Hematopoietic multipotent progenitor cell (in vitro differentiated cells): ENCODE data around the gene HAUS8. TPM values are rescaled to one million over a fixed set of nuclear protein-coding genes. Genes with fewer than 3 reads are reported as not detected.

Experiments used
- DNase-seq, 3 donors: peaks; one replicate each; pipeline ENCODE4 v3.0.0-alpha.2; 2011 to 2015; ENCODE audit warnings: low read depth in 2 of 3, low spot score in 2 of 3
- total RNA-seq: library from RNA; depleted of rRNA; stranded (reverse); fragments of >200 nt; gene quantifications from one replicate; pipeline ENCODE4 v1.2.3, GENCODE V29; 2012

The HAUS8 gene
- total RNA-seq, 1 donor = 1.6 TPM

GRCh38 chr19:17076543-17076991 lies 1.3 kb upstream of the HAUS8 start:
- no peak for DNase-seq

DNA sequence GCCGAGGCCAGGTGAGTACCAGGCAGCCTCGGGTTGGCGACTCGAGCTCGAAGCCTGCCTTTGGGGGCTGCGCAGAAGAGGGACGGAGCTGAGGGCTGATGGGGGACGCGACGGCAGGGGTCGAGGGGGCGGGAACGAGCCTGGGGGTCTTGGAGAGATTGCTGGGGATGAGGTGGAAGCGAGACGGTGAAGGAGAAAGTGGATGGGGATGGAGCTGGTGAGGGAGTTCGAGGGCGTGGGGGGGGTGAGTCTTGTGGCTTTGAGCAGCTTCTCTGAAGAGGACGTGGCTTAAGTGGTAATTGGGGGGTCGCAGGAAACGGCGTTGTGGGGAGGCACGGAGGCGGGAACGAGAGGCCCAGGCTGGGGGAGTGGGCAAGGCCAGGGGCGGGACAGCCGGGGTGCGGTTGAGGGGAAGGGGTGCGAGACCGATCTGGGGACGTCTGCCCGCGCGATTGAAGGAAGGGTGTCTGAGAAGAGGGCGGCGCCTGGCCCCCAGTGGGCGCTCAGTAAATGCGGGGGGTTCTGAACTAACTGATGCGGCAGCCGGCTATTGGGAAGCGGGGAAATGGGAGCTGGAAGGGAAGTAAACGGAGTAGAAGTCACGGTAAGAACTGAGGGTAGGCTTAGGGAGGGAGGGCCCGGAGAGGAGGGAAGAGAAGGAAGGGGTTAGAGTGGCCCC lies 751 bp upstream of the HAUS8 start:
- DNase-seq = peak in 2 of 3 donors; percentile 29 to 71

DNA sequence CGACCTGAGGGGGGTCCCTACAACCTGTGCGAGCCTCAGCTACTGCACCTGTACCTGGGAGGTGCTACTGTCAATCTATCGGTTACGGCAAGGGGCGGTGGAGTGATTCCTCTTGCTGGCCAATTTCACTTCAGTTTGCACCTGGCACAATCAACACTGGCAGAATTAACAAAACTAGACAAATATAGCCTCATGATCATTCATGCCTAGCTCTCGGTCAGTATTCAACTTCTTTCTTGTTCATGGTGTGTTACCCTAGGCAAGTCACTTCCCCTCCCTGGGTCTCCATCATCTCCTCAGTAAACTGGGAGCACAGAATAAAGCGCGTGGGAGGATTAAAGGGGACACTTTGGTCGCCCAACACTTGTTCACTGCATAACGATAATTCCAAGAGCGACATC lies 618 bp downstream of the HAUS8 start:
- DNase-seq = no peak

DNA sequence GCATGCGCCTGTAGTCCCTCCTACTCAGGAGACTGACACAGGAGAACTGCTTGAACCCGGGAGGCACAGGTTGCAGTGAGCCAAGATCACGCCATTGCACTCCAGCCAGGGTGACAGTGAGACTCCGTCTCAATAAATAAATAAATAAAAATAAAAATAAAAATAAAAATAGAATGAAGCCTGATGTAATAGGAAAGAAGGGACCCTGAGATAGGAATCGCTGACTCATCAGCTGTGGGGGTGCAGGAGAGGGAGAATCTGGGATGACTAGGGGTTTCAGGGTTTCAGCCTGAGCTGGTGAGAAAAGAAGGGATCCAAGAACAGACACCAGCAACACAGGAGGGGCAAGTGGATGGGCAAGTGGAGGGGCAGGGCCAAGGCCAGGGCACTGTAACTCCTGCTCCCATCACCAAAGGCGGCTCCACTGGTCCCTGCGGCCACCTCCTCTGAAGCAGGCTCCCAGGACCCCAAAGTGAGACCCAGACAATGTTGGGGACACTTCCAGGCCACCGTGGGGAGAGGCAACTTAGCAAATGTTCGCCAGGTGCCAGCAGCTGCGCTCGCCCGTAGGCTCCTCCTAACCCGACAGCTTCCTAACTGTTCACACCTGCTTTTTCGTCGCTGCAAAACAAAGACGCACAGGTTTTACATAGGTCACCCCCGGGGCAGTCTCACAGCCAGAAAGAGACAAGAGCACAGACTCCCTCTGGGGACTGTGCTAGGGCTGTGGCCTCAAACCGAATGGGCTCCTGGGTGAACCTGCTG lies 1.2 kb downstream of the HAUS8 start:
- DNase-seq = no peak

DNA sequence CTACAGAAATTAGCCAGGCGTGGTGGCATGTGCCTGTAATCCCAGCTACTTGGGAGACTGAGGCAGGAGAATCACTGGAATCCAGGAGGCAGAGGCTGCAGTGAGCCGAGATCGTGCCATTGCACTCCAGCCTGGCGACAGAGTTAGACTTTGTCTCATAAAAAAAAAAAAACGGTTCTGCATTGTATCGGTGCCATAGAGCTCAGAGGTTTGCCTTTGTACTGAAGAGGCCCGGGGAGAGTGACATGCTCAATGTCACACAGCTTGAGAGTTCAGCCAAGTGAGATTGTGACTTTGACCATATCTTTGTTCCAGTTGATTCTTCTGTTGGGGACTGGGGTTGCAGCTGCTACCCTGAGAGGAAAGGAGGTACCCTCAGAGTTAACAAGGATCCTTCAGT lies 4.3 kb downstream of the HAUS8 start:
- no peak for DNase-seq

DNA sequence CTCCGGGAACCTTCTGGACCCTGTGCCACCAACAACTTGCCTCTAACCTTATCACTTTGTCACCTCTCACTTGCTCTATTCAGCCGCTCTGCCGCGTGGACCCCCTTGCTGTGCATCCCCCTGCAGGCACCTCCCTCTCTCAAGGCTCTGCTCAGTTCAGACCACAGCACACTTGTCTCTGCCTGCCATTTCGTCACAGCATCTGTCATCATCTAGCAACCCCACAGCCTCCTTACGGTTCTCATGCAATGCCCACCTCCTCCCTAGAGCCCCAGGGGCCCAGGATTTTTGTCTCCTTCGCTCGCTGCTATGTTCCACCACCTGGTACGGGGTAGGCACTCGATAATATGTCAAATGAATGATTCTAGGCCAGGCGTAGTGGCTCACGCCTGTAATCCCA lies 4.8 kb downstream of the HAUS8 start:
- DNase-seq = no peak

GRCh38 chr19:17069193-17069592 lies 6.1 kb downstream of the HAUS8 start:
- DNase-seq = no peak

DNA sequence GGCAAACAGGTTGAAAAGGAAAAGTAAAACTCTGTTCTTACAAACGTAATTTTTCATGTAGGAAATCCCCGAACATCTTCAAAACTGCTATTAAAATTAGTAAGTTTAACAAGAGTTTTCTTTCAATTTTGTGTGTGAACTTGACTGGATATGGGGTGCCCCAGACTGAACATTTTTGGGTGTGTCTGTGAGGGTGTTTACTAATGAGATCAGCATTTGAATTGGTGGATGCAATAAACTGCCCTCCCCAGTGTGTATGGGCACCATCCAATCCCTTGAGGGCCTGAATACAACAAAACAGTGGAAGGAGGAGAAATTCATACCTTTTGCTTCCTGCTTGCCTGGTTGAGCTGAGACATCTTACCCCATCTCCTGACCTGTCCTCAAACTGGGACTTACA lies 11.8 kb downstream of the HAUS8 start:
- DNase-seq = no peak

DNA sequence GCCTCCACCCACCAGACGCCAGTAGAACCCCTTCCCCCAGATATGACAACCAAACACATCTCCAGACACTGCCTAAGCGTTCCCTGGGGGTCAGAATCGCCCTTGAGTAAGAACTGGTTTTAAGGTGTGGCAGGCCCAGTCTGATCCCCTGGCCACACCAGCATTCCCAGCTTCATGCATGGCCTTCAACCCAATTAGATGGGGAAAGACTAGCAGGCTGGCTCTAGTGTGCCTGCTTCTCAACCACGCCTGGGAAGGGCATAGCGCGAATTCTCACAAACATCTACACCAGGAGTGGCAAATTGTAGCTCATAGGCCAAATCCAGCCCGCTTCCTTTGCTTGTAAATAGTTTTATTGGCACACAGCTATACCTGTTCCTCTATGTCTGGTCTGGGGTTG lies 13.6 kb downstream of the HAUS8 start:
- no peak for DNase-seq

DNA sequence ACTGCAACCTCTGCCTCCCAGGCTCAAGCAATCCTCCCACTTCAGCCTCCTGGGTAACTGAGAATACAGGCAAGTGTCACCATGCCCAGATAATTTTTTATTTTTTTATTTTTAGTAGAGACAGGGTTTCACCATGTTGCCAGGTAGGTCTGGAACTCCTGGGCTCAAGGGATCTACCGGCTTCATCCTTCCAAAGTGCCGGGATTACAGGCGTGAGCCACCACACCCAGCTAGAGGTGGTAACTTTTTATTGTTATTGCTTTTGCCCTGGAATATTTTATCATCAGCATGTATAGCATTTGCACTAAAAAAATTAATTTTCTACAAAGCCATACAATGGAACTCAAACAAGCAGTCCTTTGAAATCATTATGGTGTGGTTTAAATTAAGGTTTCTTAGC lies 14.0 kb downstream of the HAUS8 start:
- DNase-seq = no peak

- no peak for DNase-seq
Observed at GRCh38 chr19:17060802-17061201, 14.4 kb downstream of the HAUS8 start.

- peak in 1 of 3 donors; percentile 62 for DNase-seq
Observed at GRCh38 chr19:17058236-17058635, 17.0 kb downstream of the HAUS8 start.

GRCh38 chr19:17055636-17056035 lies 19.6 kb downstream of the HAUS8 start:
- DNase-seq = no peak

GRCh38 chr19:17054746-17055145 lies 20.5 kb downstream of the HAUS8 start:
- no peak for DNase-seq

- DNase-seq = peak in 2 of 3 donors; percentile 36 to 68
Observed at GRCh38 chr19:17052439-17052838, 22.8 kb downstream of the HAUS8 start.

GRCh38 chr19:17049711-17050280 lies 25.5 kb downstream of the HAUS8 start:
- no peak for DNase-seq

GRCh38 chr19:17048885-17049453 lies 26.3 kb downstream of the HAUS8 start:
- no peak for DNase-seq

GRCh38 chr19:17045907-17046502 lies 29.2 kb downstream of the HAUS8 start:
- no peak for DNase-seq

DNA sequence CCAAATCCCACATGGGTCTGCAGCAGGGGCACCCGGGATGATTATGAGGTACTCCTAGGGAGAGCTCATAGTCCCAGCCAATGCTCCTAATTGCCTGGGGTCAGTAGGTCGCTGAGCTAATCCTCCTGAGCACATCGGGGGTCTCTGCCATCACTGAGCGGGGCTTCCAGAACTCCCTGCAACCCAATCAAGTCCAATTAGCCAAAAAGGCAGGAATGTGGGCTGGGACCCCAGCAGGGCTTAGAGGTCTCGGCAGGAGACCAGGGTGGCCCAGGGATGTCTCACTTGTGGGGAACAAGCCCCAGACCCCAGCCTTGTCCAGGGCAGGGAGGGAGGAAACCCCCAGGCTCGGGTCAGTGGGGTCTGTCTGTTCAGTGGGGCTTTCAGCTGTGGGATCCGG lies 31.5 kb downstream of the HAUS8 start:
- no peak for DNase-seq

GRCh38 chr19:17041976-17042375 lies 33.3 kb downstream of the HAUS8 start:
- no peak for DNase-seq

GRCh38 chr19:17037966-17038500 lies 37.2 kb downstream of the HAUS8 start:
- no peak for DNase-seq
